Activated CD8-positive, alpha-beta T cell treated with anti-CD3 and anti-CD28 coated beads, Interleukin-2, amount 10 ng/mL, durations not matched to agents 7 days and 5 days (primary cell): ENCODE measurements around the gene MYH13. TPM values are rescaled to one million over a fixed set of nuclear protein-coding genes. Genes with fewer than 3 reads are reported as not detected.
"Not testable (repeated sequence)": the region's sequence is repeated elsewhere in the genome, so short reads cannot be mapped to it uniquely, and the experiment has no call there.

ENCODE experiments used
- ATAC-seq: fragments of 150-1000 bp; cut with Tn5 transposase; one replicate; pipeline ENCODE4 v1.10.0; 2021; ENCODE audit warnings: moderate library complexity
- CTCF ChIA-PET: fragments of 350-600 bp; sonication (Branson Sonifier 250); formaldehyde crosslinking; loops from one replicate; lab custom pipeline; 2021; ENCODE audit warnings: antibody characterized with exemption; lab: Charles Lee
- POLR2A ChIA-PET: fragments of 350-600 bp; sonication (Branson Sonifier 250); formaldehyde crosslinking; loops from one replicate; lab custom pipeline; 2021; ENCODE audit warnings: antibody characterized with exemption; lab: Charles Lee
- DNase-seq: peaks from one replicate; pipeline ENCODE4 v3.0.0-alpha.2; 2020
- H3K27ac Mint-ChIP-seq: one replicate; pipeline ENCODE4 v1.8.0; 2021; ENCODE audit warnings: mild to moderate bottlenecking, mixed read lengths
- H3K27me3 Mint-ChIP-seq: one replicate; pipeline ENCODE4 v1.8.0; 2021; ENCODE audit warnings: low read depth, mixed read lengths
- H3K36me3 Mint-ChIP-seq: one replicate; pipeline ENCODE4 v1.8.0; 2021; ENCODE audit warnings: low read depth, mixed read lengths
- H3K4me1 Mint-ChIP-seq: one replicate; pipeline ENCODE4 v1.8.0; 2021; ENCODE audit warnings: low read depth, mixed read lengths
- H3K4me3 Mint-ChIP-seq: one replicate; pipeline ENCODE4 v1.8.0; 2021; ENCODE audit warnings: mild to moderate bottlenecking, mixed read lengths
- H3K9me3 Mint-ChIP-seq: one replicate; pipeline ENCODE4 v1.8.0; 2022; ENCODE audit warnings: mixed read lengths; ENCODE audit not compliant: insufficient read depth
- total RNA-seq, 2 experiments: library from RNA; stranded (reverse); gene quantifications; one replicate each; pipeline ENCODE4 v1.2.3, GENCODE V29; 2021

Gene MYH13
- total RNA-seq, 2 experiments from 2014 or later = not detected

GRCh38 chr17:10292057-10292937, 80.5 kb downstream of the MYH13 start:
- POLR2A ChIA-PET = no interaction called here
- Mint-ChIP-seq H3K27ac (no peak overlapping the region), H3K36me3 (no peaks in the 10 kb centered on the region), H3K27me3 (peaks cover 21% of the 10 kb centered on the region), H3K4me3 (no peak overlapping the region), H3K9me3 (no peaks in the 10 kb centered on the region), H3K4me1 (peaks cover 13% of the 10 kb centered on the region)
- CTCF ChIA-PET = interaction anchor here (1.1 to 1.4 kb wide), 3 partner anchors 9 to 326 kb away, joined by 3 to 4 read pairs (median 3); no protein-coding TSS in a partner anchor
- DNase-seq (peak; percentile 41), ATAC-seq (peak; percentile 47)

DNA sequence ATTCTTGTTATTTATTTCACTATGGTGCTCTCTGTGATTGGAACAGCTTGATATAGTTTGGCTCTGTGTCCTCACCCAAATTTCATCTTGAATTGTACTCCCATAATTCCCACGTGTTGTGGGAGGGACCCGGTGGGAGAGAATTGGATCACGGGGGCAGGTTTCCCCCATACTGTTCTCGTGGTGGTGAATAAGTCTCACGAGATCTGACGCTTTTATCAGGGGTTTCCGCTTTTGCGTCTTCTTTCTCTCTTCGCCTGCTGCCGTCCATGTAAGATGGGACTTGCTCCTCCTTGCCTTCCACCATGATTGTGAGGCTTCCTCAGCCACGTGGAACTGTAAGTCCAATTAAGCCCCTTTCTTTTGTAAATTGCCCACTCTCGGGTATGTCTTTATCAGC, 81.2 kb downstream of the MYH13 start:
- ATAC-seq, H3K27ac Mint-ChIP-seq, H3K4me3 Mint-ChIP-seq, H3K9me3 Mint-ChIP-seq, DNase-seq, POLR2A ChIA-PET, H3K36me3 Mint-ChIP-seq: not testable (repeated sequence)
- Mint-ChIP-seq H3K27me3 (peaks cover 25% of the 10 kb centered on the region), H3K4me1 (peaks cover 13% of the 10 kb centered on the region)
- CTCF ChIA-PET = interaction anchor here (0.8 to 1.4 kb wide), 2 partner anchors 25 to 326 kb away, joined by 3 to 4 read pairs; no protein-coding TSS in a partner anchor

DNA sequence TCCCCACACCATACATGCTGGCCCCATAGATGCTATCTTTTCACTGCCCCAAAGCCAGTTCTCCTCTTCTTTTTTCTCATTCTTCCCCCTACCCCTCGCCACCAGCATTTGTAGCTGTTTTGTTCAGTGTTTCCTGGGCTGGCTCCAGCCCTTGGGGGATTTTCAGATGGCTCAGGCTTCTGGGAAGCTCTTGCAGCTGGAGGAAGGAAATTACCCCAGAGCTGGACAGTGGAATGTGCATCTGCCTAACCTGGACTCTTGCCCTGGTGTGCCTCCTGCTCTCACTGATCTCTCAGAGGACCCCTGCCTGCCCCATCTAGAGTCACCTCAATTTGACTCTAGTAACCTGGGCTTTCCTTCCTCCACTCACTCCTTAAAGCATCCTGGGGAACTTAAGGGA, 82.8 kb downstream of the MYH13 start:
- Mint-ChIP-seq H3K27me3 (peaks cover 25% of the 10 kb centered on the region), H3K27ac (no peak overlapping the region), H3K4me3 (no peak overlapping the region), H3K36me3 (no peaks in the 10 kb centered on the region), H3K9me3 (no peaks in the 10 kb centered on the region), H3K4me1 (peaks cover 13% of the 10 kb centered on the region)
- POLR2A ChIA-PET = no interaction called here
- DNase-seq (no peak), ATAC-seq (no peak)
- CTCF ChIA-PET = no interaction called here

DNA sequence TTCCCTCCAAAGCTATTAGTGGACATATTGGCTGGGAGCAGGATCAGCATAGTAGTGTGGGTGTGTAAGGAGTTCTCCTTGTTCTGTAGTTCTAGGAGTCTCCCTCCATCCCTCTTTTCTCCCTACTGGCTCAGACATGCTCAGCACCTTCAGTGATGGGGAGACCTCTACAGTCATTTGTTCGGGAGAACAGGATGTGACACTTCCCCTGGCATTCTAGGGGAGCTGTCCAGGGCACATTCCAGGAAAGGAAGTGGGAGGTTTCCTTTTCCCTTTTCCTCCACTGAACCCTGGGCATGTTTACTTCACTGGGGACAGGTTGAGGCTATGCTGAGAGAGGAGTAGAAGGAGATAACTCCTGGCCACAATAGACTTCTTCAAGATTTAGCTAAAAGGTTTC, 86.5 kb downstream of the MYH13 start:
- no peak for ATAC-seq
- no peak overlapping the region for H3K27ac Mint-ChIP-seq
- no peak overlapping the region for H3K4me3 Mint-ChIP-seq
- H3K4me1 Mint-ChIP-seq = no peaks in the 10 kb centered on the region
- H3K9me3 Mint-ChIP-seq = no peaks in the 10 kb centered on the region
- H3K36me3 Mint-ChIP-seq = no peaks in the 10 kb centered on the region
- ChIA-PET CTCF (no interaction called here), POLR2A (no interaction called here)
- no peak for DNase-seq
- peaks cover 22% of the 10 kb centered on the region for H3K27me3 Mint-ChIP-seq

GRCh38 chr17:10285896-10286295, 86.9 kb downstream of the MYH13 start:
- Mint-ChIP-seq H3K9me3 (no peaks in the 10 kb centered on the region), H3K4me1 (no peaks in the 10 kb centered on the region), H3K27ac (no peak overlapping the region), H3K36me3 (no peaks in the 10 kb centered on the region), H3K4me3 (no peak overlapping the region), H3K27me3 (peaks cover 25% of the 10 kb centered on the region)
- DNase-seq (no peak), ATAC-seq (no peak)
- ChIA-PET CTCF (no interaction called here), POLR2A (no interaction called here)

GRCh38 chr17:10280068-10280467, 92.7 kb downstream of the MYH13 start:
- Mint-ChIP-seq H3K4me3 (no peak overlapping the region), H3K36me3 (no peaks in the 10 kb centered on the region), H3K9me3 (no peaks in the 10 kb centered on the region), H3K4me1 (no peaks in the 10 kb centered on the region), H3K27me3 (peaks cover 8% of the 10 kb centered on the region), H3K27ac (no peak overlapping the region)
- ATAC-seq (no peak), DNase-seq (no peak)
- ChIA-PET POLR2A (no interaction called here), CTCF (no interaction called here)

DNA sequence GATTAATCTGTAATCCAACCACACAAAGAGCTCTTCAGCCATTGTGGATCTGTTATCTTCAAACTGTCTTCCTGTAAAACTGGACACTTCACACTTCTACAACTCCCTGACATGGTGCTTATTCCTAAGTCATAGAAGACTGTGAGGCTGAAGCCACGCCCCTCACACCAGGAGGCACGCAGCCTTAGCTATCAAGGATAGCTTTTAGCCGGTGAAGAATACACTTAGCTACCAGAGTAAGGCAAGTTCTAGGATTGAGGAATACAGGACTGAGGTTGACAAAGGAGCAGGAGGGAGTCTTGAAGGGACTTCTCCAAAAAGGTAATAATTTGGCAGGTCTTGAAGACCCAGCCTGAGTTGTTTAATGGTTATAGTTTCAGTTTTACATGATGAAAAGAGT, 94.6 kb downstream of the MYH13 start:
- POLR2A ChIA-PET = no interaction called here
- no peak overlapping the region for H3K4me3 Mint-ChIP-seq

DNA sequence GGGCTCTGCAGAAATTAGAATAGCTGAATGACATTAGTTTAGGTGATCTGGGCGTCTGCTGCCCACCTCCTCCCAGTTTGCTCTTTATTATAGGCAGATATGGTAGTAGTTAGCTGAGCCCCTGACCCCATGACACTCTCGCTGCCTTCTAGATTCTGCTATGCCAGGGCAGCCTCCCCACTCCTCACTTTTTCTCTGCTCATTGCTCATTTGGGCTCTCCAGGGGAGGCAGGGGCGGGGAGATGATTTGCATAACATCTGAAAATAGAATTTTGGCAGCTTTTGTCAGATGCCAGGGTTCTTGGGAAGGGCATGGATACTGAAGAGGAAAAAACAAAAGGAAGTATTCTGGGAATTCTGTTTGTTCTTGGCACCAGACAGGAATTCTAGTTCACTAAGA, 96.4 kb downstream of the MYH13 start:
- H3K4me3 Mint-ChIP-seq = no peak overlapping the region
- H3K27ac Mint-ChIP-seq = no peak overlapping the region
- ATAC-seq = no peak
- ChIA-PET POLR2A (no interaction called here), CTCF (interaction anchor here (1.2 kb wide), 1 partner anchor 19 kb away, joined by 3 read pairs; no protein-coding TSS in a partner anchor)
- H3K36me3 Mint-ChIP-seq = no peaks in the 10 kb centered on the region
- no peak for DNase-seq
- no peaks in the 10 kb centered on the region for H3K4me1 Mint-ChIP-seq
- H3K27me3 Mint-ChIP-seq = peaks cover 7% of the 10 kb centered on the region
- H3K9me3 Mint-ChIP-seq = no peaks in the 10 kb centered on the region

More for the DNA sequence above, 94.6 kb downstream of the MYH13 start:
- no peak for DNase-seq
- ATAC-seq = no peak
- Mint-ChIP-seq H3K9me3 (no peaks in the 10 kb centered on the region), H3K36me3 (no peaks in the 10 kb centered on the region), H3K27ac (no peak overlapping the region), H3K4me1 (no peaks in the 10 kb centered on the region), H3K27me3 (peaks cover 8% of the 10 kb centered on the region)
- CTCF ChIA-PET = no interaction called here

- DNase-seq = no peak
- no peaks in the 10 kb centered on the region for H3K36me3 Mint-ChIP-seq
- H3K27ac Mint-ChIP-seq = no peak overlapping the region
- H3K4me1 Mint-ChIP-seq = no peaks in the 10 kb centered on the region
- no peak overlapping the region for H3K4me3 Mint-ChIP-seq
- H3K27me3 Mint-ChIP-seq = peaks cover 5% of the 10 kb centered on the region
- ChIA-PET POLR2A (no interaction called here), CTCF (no interaction called here)
- ATAC-seq = no peak
- H3K9me3 Mint-ChIP-seq = no peaks in the 10 kb centered on the region
Observed at GRCh38 chr17:10275418-10275817, 97.4 kb downstream of the MYH13 start.

- H3K9me3 Mint-ChIP-seq = no peaks in the 10 kb centered on the region
Observed at GRCh38 chr17:10271106-10271562, 101.7 kb downstream of the MYH13 start.

DNA sequence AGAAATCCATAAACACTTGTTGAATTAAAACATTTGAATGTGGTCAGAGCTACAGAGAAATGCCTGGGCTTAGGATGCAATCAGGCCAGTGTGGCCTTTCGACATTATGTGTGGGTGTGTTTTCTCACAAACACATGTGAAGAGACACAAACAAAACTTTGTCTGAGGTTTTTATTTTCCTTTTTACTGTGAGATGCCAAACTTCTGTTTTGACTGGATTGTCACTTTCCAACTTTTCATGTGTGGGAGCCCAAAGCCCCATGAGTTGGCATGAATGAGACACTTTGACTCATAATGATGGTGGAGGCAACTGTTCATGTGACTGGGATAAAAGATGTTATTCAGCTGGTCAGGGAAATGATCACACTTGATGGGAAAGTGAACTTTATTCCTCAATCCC, 102.5 kb downstream of the MYH13 start:
- DNase-seq = no peak
- ChIA-PET CTCF (no interaction called here), POLR2A (no interaction called here)
- H3K9me3 Mint-ChIP-seq = no peaks in the 10 kb centered on the region
- H3K4me1 Mint-ChIP-seq = no peaks in the 10 kb centered on the region
- ATAC-seq = no peak
- no peaks in the 10 kb centered on the region for H3K36me3 Mint-ChIP-seq
- no peak overlapping the region for H3K27ac Mint-ChIP-seq
- peaks cover 2% of the 10 kb centered on the region for H3K27me3 Mint-ChIP-seq
- no peak overlapping the region for H3K4me3 Mint-ChIP-seq

More at GRCh38 chr17:10271106-10271562, 101.7 kb downstream of the MYH13 start:
- no peak for ATAC-seq
- POLR2A ChIA-PET = no interaction called here
- Mint-ChIP-seq H3K4me3 (no peak overlapping the region), H3K27me3 (peaks cover 2% of the 10 kb centered on the region), H3K27ac (no peak overlapping the region), H3K4me1 (no peaks in the 10 kb centered on the region), H3K36me3 (no peaks in the 10 kb centered on the region)
- DNase-seq = no peak
- CTCF ChIA-PET = no interaction called here

- ATAC-seq = no peak
- Mint-ChIP-seq H3K9me3 (no peaks in the 10 kb centered on the region), H3K4me1 (no peaks in the 10 kb centered on the region), H3K4me3 (no peak overlapping the region), H3K27me3 (peaks cover 2% of the 10 kb centered on the region), H3K27ac (no peak overlapping the region), H3K36me3 (no peaks in the 10 kb centered on the region)
- DNase-seq = no peak
- ChIA-PET CTCF (no interaction called here), POLR2A (no interaction called here)
Observed at GRCh38 chr17:10268005-10268404, 104.8 kb downstream of the MYH13 start.
